ENCODE data around the gene MAN1C1. TPM values are rescaled to one million over a fixed set of nuclear protein-coding genes. Genes with fewer than 3 reads are reported as not detected.

MAN1C1 gene
- total RNA-seq, 2 experiments from 2014 or later = 3.7 to 4.4 TPM

DNA sequence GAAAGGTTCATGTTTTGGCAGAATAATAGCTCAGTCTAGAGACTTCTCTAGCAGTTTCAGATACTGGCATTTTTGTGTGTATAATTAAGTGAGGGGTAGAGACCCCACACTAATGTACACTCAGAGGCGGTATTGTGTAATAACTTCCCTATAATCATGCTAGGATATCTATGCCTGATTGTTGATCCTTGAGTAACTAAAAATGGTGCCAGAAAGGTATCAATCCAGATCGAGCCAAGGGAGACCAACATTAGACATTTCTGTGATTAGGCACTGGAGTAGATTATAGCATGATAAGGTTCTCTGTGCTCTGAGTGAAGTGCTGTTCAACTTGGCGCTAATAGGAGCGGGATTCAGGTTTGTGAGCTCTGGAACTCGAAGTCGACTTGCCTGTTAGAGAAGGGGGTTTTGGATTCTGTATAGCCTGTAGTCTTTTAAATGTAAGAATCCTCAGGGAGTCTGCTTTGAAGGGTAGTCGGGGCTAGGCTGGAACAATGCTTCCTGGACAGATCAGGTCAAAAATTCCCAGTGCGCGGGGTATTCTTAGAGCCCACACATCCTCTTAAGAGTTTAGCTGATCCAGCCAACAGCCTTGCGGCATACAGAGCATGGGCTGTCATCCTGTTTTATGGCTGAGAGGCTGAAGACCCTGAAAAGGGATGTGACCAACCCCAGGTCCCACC, 24.2 kb downstream of the MAN1C1 start:
- Mint-ChIP-seq H3K9me3 (peaks cover 25% of the 10 kb centered on the region), H3K27ac (no peak overlapping the region), H3K4me3 (no peak overlapping the region), H3K27me3 (peaks cover 8% of the 10 kb centered on the region), H3K4me1 (ENCODE audit: low read depth) (peaks cover 55% of the 10 kb centered on the region), H3K36me3 (ENCODE audit: low read depth) (peaks cover 28% of the 10 kb centered on the region)
- DNase-seq = no peak
- no peak for ATAC-seq
- intact Hi-C loops (cut with micrococcal nuclease) = no loop called here
- TF ChIP-seq, protein P1, sequence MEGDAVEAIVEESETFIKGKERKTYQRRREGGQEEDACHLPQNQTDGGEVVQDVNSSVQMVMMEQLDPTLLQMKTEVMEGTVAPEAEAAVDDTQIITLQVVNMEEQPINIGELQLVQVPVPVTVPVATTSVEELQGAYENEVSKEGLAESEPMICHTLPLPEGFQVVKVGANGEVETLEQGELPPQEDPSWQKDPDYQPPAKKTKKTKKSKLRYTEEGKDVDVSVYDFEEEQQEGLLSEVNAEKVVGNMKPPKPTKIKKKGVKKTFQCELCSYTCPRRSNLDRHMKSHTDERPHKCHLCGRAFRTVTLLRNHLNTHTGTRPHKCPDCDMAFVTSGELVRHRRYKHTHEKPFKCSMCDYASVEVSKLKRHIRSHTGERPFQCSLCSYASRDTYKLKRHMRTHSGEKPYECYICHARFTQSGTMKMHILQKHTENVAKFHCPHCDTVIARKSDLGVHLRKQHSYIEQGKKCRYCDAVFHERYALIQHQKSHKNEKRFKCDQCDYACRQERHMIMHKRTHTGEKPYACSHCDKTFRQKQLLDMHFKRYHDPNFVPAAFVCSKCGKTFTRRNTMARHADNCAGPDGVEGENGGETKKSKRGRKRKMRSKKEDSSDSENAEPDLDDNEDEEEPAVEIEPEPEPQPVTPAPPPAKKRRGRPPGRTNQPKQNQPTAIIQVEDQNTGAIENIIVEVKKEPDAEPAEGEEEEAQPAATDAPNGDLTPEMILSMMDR (IDR thresholded peaks at IDR 0.05) = no peak
- ChIA-PET CTCF (interaction anchor here (2.1 to 4.9 kb wide), 4 partner anchors 9 to 21 kb away, joined by 11 to 25 read pairs (median 20); no protein-coding TSS in a partner anchor), POLR2A (interaction anchor here (0.9 to 2.7 kb wide), 4 partner anchors 14 to 214 kb away, joined by 3 to 10 read pairs (median 3); no protein-coding TSS in a partner anchor)

DNA sequence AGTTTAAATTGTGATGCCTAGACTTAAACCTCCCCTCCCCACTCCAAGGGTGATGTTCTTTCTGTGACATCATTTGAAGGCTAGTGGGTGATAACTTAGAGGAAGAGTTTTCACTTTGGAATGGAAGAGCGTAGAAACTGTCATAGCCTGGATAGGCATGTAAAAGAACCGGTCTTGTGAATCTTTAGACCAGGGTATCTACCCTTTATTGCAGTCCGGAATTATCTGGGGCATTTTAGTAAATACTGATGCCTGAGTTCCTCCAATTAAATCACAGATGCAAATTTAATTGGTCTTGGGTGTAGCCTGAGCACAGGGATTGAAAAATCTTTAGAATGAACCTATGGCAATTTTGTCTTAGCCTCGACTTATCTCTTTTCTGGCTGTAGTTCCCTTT, 24.7 kb downstream of the MAN1C1 start:
- TF ChIP-seq, protein P1 (IDR thresholded peaks at IDR 0.05) = no peak
- ChIA-PET POLR2A (interaction anchor here (1.0 to 2.7 kb wide), 4 partner anchors 14 to 34 kb away, joined by 3 to 10 read pairs (median 4); no protein-coding TSS in a partner anchor), CTCF (interaction anchor here (1.1 to 4.9 kb wide), 3 partner anchors 9 to 169 kb away, joined by 4 to 25 read pairs (median 22); no protein-coding TSS in a partner anchor)
- no peak for ATAC-seq
- no peak overlapping the region for H3K27ac Mint-ChIP-seq
- peaks cover 53% of the 10 kb centered on the region for H3K4me1 Mint-ChIP-seq (ENCODE audit: low read depth)
- DNase-seq = no peak
- peaks cover 22% of the 10 kb centered on the region for H3K36me3 Mint-ChIP-seq (ENCODE audit: low read depth)
- peaks cover 8% of the 10 kb centered on the region for H3K27me3 Mint-ChIP-seq
- peaks cover 20% of the 10 kb centered on the region for H3K9me3 Mint-ChIP-seq
- no peak overlapping the region for H3K4me3 Mint-ChIP-seq
- intact Hi-C loops (cut with micrococcal nuclease) = no loop called here

DNA sequence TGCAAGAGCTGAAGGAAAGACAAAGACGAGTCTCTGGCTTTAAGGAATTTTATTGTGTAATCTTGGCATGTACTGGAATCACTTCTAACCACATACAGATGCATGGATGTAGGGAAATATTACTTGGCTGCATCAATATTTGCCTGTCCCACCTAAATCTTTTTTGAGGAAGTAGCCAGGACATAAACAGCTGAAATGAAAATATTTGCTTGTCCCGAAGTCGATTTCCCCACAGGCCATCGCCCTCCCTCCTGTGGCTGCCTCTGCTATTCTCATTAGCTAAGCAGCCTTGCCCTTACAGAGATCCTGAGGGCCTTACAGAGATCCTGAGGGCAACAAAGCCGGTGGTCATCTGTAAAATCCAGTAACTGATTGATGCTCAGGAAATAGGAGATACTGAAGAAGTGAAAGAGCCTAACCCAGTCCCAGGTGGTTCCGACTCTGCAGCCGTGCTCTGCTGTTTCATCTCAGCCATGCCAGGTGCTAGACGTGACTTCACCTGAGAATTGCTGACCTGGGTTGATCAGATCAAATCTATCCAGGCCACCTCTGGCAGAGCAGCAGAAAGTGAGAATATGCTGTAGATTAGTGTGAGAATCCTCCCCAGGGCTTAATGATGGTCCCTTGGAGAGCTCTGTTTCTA, 25.5 kb downstream of the MAN1C1 start:
- ChIA-PET CTCF (interaction anchor here (0.8 to 4.9 kb wide), 8 partner anchors 10 to 254 kb away, joined by 3 to 25 read pairs (median 5); no protein-coding TSS in a partner anchor), POLR2A (interaction anchor here (0.7 to 2.7 kb wide), 7 partner anchors 10 to 347 kb away, joined by 3 to 10 read pairs (median 5); no protein-coding TSS in a partner anchor)
- intact Hi-C loops (cut with micrococcal nuclease) = loop anchor here (1.0 kb wide), 1 partner anchor 34 kb away; no protein-coding TSS in a partner anchor
- H3K27me3 Mint-ChIP-seq = peaks cover 8% of the 10 kb centered on the region
- peak overlapping the region; percentile 62 for H3K27ac Mint-ChIP-seq
- peaks cover 21% of the 10 kb centered on the region for H3K36me3 Mint-ChIP-seq (ENCODE audit: low read depth)
- peaks cover 18% of the 10 kb centered on the region for H3K9me3 Mint-ChIP-seq
- TF ChIP-seq, protein P1 (IDR thresholded peaks at IDR 0.05) = no peak
- peaks cover 57% of the 10 kb centered on the region for H3K4me1 Mint-ChIP-seq (ENCODE audit: low read depth)
- DNase-seq (no peak), ATAC-seq (peak; percentile 48)
- peak overlapping the region; percentile 40 for H3K4me3 Mint-ChIP-seq

DNA sequence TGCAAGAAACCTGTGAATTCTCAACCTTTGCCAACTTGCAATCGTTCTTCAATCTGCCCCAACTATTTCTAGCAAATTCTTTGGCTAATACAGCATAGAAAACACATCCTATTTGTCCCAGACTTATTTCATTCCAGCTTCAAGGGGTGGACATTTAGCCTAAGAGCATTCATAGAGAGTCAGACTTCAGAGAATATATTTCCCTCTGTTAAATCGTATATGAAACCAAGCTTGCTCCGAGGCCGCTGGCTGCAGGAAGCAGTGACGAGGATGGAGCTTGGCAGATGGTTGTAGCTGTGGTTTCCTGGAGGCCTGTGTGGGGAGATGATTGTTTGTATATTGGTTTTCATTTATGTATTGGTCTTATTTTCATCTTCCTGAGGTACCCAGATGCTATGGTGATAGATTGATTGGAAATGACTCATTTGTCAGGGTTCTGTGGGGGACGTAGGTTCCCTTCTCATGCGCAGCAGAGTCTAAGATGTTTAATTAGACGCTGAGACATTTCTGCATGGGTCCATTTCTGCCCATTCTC, 26.1 kb downstream of the MAN1C1 start:
- TF ChIP-seq, protein P1 (IDR thresholded peaks at IDR 0.05) = no peak
- Mint-ChIP-seq H3K27ac (peak overlapping the region; percentile 62), H3K9me3 (peaks cover 15% of the 10 kb centered on the region), H3K4me1 (ENCODE audit: low read depth) (peaks cover 57% of the 10 kb centered on the region), H3K27me3 (peaks cover 8% of the 10 kb centered on the region), H3K36me3 (ENCODE audit: low read depth) (peaks cover 18% of the 10 kb centered on the region), H3K4me3 (peak overlapping the region; percentile 40)
- POLR2A ChIA-PET = interaction anchor here (0.6 to 2.7 kb wide), 8 partner anchors 11 to 346 kb away, joined by 3 to 10 read pairs (median 4); no protein-coding TSS in a partner anchor
- DNase-seq (peak; percentile 90), ATAC-seq (peak; percentile 91)
- CTCF ChIA-PET = interaction anchor here (0.8 to 4.9 kb wide), 9 partner anchors 11 to 253 kb away, joined by 3 to 25 read pairs (median 5); no protein-coding TSS in a partner anchor
- intact Hi-C loops (cut with micrococcal nuclease) = loop anchor here (1.0 kb wide), 1 partner anchor 34 kb away; no protein-coding TSS in a partner anchor
